ENCODE results near the gene GALNT12.

Gene GALNT12

DNA sequence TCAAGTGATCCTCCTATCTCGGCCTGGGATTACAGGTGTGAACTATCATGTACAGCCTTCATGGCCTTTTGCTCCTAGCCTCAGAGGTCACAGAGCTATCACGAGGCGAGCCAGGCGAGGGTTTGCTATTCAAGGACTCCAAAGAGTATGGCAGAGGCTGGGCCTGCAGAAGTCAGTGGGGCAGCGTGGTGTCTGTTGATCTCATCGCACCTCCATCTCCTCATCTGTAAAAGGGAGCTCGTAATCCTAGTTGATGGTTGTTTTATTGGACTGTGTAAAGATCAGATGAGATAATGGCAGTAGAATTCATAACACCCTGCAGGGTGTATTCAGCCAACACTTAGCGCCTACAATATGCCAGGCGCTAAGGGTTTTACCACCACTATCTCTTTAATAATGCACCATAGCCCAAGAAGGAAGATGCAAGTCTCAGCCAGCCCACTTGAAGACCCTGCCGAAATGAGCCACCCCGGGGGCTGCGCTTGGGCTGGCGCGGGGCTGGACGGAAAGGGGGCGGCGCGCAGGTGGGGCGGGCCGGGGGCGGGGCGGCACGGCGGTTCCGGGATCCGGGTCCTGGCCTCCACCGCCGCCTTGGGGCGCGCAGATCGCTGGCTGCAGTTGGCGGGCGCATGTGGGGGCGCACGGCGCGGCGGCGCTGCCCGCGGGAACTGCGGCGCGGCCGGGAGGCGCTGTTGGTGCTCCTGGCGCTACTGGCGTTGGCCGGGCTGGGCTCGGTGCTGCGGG lies at the start of gene GALNT12:
GALNT12 (plus strand) TSS at position 601 of the 744 bp plus-strand sequence; CDS start at position 630, 29 bp downstream.
- Histone ChIP-seq H3K36me3 (ENCODE audit: insufficient read depth, low read depth, low read length) (no peaks in the 10 kb centered on the region), H3K27ac (ENCODE audit: low read length) (no peak within 1 kb of the TSS), H3K4me1 (ENCODE audit: insufficient read depth, low read length) (peaks cover 19% of the 10 kb centered on the region; the same call in 1 of the 2 replicates), H3K9me3 (ENCODE audit: insufficient read depth, low read depth, low read length) (no peaks in the 10 kb centered on the region), H3K4me3 (ENCODE audit: low read length) (peak within 1 kb of the TSS; percentile 75), H3K9ac (ENCODE audit: low read depth, low read length) (peak within 1 kb of the TSS; percentile 52; the same call in 1 of the 2 replicates), H3K27me3 (ENCODE audit: insufficient read depth, low read length) (peaks cover 37% of the 10 kb centered on the region)

GRCh38 chr9:98760231-98760630 lies 47.2 kb upstream of the GALNT12 start:
- Histone ChIP-seq H3K9me3 (ENCODE audit: insufficient read depth, low read depth, low read length) (no peaks in the 10 kb centered on the region), H3K4me3 (ENCODE audit: low read length) (no peak overlapping the region), H3K4me1 (ENCODE audit: insufficient read depth, low read length) (no peaks in the 10 kb centered on the region), H3K36me3 (ENCODE audit: insufficient read depth, low read depth, low read length) (peaks cover 39% of the 10 kb centered on the region), H3K27ac (ENCODE audit: low read length) (no peak overlapping the region), H3K27me3 (ENCODE audit: insufficient read depth, low read length) (no peaks in the 10 kb centered on the region), H3K9ac (ENCODE audit: low read depth, low read length) (no peak overlapping the region)

DNA sequence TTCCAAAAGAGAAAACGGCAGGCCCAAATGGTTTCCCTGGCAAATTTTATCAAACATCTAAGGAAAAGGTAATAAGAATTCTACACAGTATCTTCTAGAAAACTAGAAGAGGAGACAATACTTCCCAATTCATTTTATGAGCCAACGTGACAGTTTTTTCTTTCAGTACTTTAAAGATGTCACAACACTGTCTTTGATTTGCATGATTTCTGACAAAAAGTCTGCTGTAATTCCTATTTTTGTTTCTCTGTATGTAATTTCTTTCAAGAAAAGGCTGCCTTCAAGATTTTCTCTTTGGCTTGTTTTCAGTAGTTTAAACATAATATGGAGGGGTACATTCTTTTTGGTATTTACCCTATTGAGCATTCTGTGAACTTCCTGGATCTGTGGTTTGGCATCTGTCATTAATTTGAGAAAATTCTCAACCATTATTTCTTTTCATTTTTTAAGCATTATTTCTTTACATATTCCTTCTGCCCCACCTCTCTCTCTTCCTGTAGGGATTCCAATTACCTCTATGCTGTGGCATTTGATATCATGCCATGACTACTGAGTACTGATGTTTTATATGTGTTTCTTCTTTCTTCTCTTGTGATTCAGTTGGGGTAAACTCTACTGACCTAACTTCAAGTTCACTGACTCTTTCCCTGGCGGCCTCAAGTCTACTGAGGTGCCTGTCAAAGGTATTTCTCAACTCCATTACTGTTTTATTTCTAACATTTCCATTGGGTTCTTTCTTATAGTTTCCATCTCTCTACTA lies 43.3 kb upstream of the GALNT12 start:
- H3K27me3 ChIP-seq (ENCODE audit: insufficient read depth, low read length) = no peaks in the 10 kb centered on the region
- H3K4me1 ChIP-seq (ENCODE audit: insufficient read depth, low read length) = no peaks in the 10 kb centered on the region
- H3K36me3 ChIP-seq (ENCODE audit: insufficient read depth, low read depth, low read length) = peaks cover 52% of the 10 kb centered on the region
- no peak overlapping the region for H3K9ac ChIP-seq (ENCODE audit: low read depth, low read length)
- no peak overlapping the region for H3K4me3 ChIP-seq (ENCODE audit: low read length)
- H3K27ac ChIP-seq (ENCODE audit: low read length) = no peak overlapping the region
- H3K9me3 ChIP-seq (ENCODE audit: insufficient read depth, low read depth, low read length) = no peaks in the 10 kb centered on the region

DNA sequence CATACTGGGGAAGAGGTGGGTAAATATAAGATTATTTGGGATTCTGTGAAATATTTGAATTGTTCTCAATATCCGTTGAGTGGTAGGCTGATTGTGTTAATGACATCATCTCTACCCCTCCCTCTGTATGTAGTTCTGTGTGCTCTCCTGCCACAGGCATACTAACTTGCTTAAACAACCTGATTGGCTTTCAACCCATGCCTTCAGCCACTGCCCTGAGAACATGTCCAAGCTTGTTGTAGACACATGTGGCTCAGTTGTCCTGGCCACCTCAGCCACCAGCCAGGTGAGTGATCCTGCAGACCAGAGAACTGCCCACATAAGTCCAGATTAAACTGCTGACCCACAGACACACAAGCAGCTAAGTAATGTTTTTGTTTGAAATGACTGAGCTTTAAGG lies 42.2 kb upstream of the GALNT12 start:
- H3K9me3 ChIP-seq (ENCODE audit: insufficient read depth, low read depth, low read length) = no peaks in the 10 kb centered on the region
- no peak overlapping the region for H3K9ac ChIP-seq (ENCODE audit: low read depth, low read length)
- peaks cover 56% of the 10 kb centered on the region for H3K36me3 ChIP-seq (ENCODE audit: insufficient read depth, low read depth, low read length)
- no peaks in the 10 kb centered on the region for H3K27me3 ChIP-seq (ENCODE audit: insufficient read depth, low read length)
- H3K4me1 ChIP-seq (ENCODE audit: insufficient read depth, low read length) = no peaks in the 10 kb centered on the region
- H3K4me3 ChIP-seq (ENCODE audit: low read length) = no peak overlapping the region
- H3K27ac ChIP-seq (ENCODE audit: low read length) = no peak overlapping the region

DNA sequence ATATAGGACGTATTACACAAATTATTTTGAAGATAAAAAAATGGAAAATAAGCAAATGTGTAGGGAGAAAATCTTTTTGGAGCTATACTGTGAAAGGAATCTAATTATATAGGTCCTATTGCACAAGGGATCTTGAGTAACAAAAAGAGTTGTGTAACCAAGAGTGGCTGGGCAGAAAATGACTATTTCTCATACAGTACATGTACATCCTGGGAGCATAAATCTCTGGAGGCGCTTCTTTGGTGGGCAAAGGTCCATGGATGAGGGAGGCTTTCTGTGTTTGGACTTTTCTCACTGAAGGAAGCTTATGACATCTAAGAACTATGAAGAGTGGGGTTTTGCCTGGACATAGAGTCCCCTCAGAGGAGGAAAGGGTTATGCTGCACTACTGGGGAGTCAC lies 40.9 kb upstream of the GALNT12 start:
- Histone ChIP-seq H3K4me3 (ENCODE audit: low read length) (no peak overlapping the region), H3K9ac (ENCODE audit: low read depth, low read length) (no peak overlapping the region), H3K36me3 (ENCODE audit: insufficient read depth, low read depth, low read length) (peaks cover 61% of the 10 kb centered on the region), H3K27ac (ENCODE audit: low read length) (no peak overlapping the region), H3K9me3 (ENCODE audit: insufficient read depth, low read depth, low read length) (no peaks in the 10 kb centered on the region), H3K27me3 (ENCODE audit: insufficient read depth, low read length) (no peaks in the 10 kb centered on the region), H3K4me1 (ENCODE audit: insufficient read depth, low read length) (no peaks in the 10 kb centered on the region)

- H3K4me1 ChIP-seq (ENCODE audit: insufficient read depth, low read length) = no peaks in the 10 kb centered on the region
- H3K27me3 ChIP-seq (ENCODE audit: insufficient read depth, low read length) = no peaks in the 10 kb centered on the region
- H3K36me3 ChIP-seq (ENCODE audit: insufficient read depth, low read depth, low read length) = peaks cover 65% of the 10 kb centered on the region
- H3K27ac ChIP-seq (ENCODE audit: low read length) = no peak overlapping the region
- no peak overlapping the region for H3K4me3 ChIP-seq (ENCODE audit: low read length)
- no peak overlapping the region for H3K9ac ChIP-seq (ENCODE audit: low read depth, low read length)
- no peaks in the 10 kb centered on the region for H3K9me3 ChIP-seq (ENCODE audit: insufficient read depth, low read depth, low read length)
These were observed 40.3 kb upstream of the GALNT12 start for GRCh38 chr9:98767196-98767595.

DNA sequence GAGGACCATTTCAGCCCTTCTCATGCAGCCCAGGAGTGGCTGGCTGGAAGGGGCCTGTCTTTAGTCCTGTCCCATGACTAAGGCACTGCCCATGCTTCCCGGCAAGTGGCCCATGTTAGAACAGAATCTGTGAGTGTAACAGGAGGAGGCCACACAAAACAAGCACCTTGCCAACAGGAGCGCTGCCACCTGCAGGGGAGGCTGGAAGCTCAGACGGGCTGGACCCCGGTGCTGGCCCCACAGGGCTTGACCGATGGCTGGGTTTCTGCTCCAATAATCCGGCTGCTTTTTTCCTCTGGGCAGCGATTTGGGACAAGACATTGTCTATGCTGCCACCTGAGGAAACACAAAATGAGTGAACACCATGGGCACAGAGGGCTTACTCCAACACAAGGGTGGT lies 39.6 kb upstream of the GALNT12 start:
- Histone ChIP-seq H3K27me3 (ENCODE audit: insufficient read depth, low read length) (no peaks in the 10 kb centered on the region), H3K9me3 (ENCODE audit: insufficient read depth, low read depth, low read length) (no peaks in the 10 kb centered on the region), H3K36me3 (ENCODE audit: insufficient read depth, low read depth, low read length) (peaks cover 70% of the 10 kb centered on the region), H3K9ac (ENCODE audit: low read depth, low read length) (no peak overlapping the region), H3K4me3 (ENCODE audit: low read length) (no peak overlapping the region), H3K27ac (ENCODE audit: low read length) (no peak overlapping the region), H3K4me1 (ENCODE audit: insufficient read depth, low read length) (no peaks in the 10 kb centered on the region)

GRCh38 chr9:98768344-98768743 lies 39.1 kb upstream of the GALNT12 start:
- Histone ChIP-seq H3K9me3 (ENCODE audit: insufficient read depth, low read depth, low read length) (no peaks in the 10 kb centered on the region), H3K36me3 (ENCODE audit: insufficient read depth, low read depth, low read length) (peaks cover 74% of the 10 kb centered on the region), H3K27me3 (ENCODE audit: insufficient read depth, low read length) (no peaks in the 10 kb centered on the region), H3K4me3 (ENCODE audit: low read length) (no peak overlapping the region), H3K9ac (ENCODE audit: low read depth, low read length) (no peak overlapping the region), H3K4me1 (ENCODE audit: insufficient read depth, low read length) (no peaks in the 10 kb centered on the region), H3K27ac (ENCODE audit: low read length) (no peak overlapping the region)

DNA sequence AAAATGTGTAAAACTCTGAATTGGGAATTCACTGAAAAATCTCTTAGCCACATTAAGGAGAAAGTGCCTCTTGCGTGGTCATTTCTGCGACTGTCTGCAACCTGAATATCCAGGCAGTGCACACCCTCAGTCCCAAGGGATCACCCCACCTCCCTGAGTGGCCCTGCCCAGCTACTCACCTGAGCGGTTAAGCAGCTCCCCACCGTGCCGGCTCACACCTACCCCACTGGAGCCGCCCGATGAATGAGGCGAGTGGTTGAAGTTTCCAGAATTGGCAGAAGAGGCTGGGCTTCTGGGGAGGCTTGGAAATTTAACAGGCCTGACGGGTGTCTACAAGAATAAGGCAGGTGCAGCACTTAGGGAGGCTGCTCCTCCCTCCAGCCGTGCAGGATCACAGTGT lies 36.8 kb upstream of the GALNT12 start:
- H3K27me3 ChIP-seq (ENCODE audit: insufficient read depth, low read length) = no peaks in the 10 kb centered on the region
- no peaks in the 10 kb centered on the region for H3K4me1 ChIP-seq (ENCODE audit: insufficient read depth, low read length)
- H3K4me3 ChIP-seq (ENCODE audit: low read length) = no peak overlapping the region
- no peak overlapping the region for H3K9ac ChIP-seq (ENCODE audit: low read depth, low read length)
- no peak overlapping the region for H3K27ac ChIP-seq (ENCODE audit: low read length)
- H3K9me3 ChIP-seq (ENCODE audit: insufficient read depth, low read depth, low read length) = no peaks in the 10 kb centered on the region
- peaks cover 78% of the 10 kb centered on the region for H3K36me3 ChIP-seq (ENCODE audit: insufficient read depth, low read depth, low read length)

GRCh38 chr9:98771209-98771874 lies 36.1 kb upstream of the GALNT12 start:
- Histone ChIP-seq H3K9me3 (ENCODE audit: insufficient read depth, low read depth, low read length) (no peaks in the 10 kb centered on the region), H3K27me3 (ENCODE audit: insufficient read depth, low read length) (no peaks in the 10 kb centered on the region), H3K27ac (ENCODE audit: low read length) (no peak overlapping the region), H3K9ac (ENCODE audit: low read depth, low read length) (no peak overlapping the region), H3K4me1 (ENCODE audit: insufficient read depth, low read length) (no peaks in the 10 kb centered on the region), H3K36me3 (ENCODE audit: insufficient read depth, low read depth, low read length) (peaks cover 75% of the 10 kb centered on the region), H3K4me3 (ENCODE audit: low read length) (no peak overlapping the region)

GRCh38 chr9:98772364-98773155 lies 34.9 kb upstream of the GALNT12 start:
- Histone ChIP-seq H3K36me3 (ENCODE audit: insufficient read depth, low read depth, low read length) (peaks cover 75% of the 10 kb centered on the region), H3K9me3 (ENCODE audit: insufficient read depth, low read depth, low read length) (no peaks in the 10 kb centered on the region), H3K4me3 (ENCODE audit: low read length) (no peak overlapping the region), H3K9ac (ENCODE audit: low read depth, low read length) (no peak overlapping the region), H3K27ac (ENCODE audit: low read length) (no peak overlapping the region), H3K4me1 (ENCODE audit: insufficient read depth, low read length) (no peaks in the 10 kb centered on the region), H3K27me3 (ENCODE audit: insufficient read depth, low read length) (no peaks in the 10 kb centered on the region)
